Skeletal muscle tissue (tissue), 4 donors: ENCODE data around the gene FIBCD1. TPM values are rescaled to one million over a fixed set of nuclear protein-coding genes. Genes with fewer than 3 reads are reported as not detected.
A peak's percentile ranks its signal among the peaks of the same experiment; 100 is the strongest.

Experiments used
- H3K27ac ChIP-seq: one replicate; pipeline ENCODE4 v1.7.0; 2013; ENCODE audit warnings: mild to moderate bottlenecking, low read depth, low read length, inconsistent platforms
- H3K27me3 ChIP-seq, 3 donors: one replicate each; pipeline ENCODE4 v1.7.0; 2013; ENCODE audit warnings: low read length in 3 of 3; ENCODE audit not compliant: control insufficient read depth in 3 of 3, insufficient read depth in 3 of 3
- H3K36me3 ChIP-seq, 3 donors: one replicate each; pipeline ENCODE4 v1.7.0; 2013; ENCODE audit warnings: low read length in 3 of 3; ENCODE audit not compliant: control insufficient read depth in 3 of 3, insufficient read depth in 3 of 3
- H3K4me1 ChIP-seq, 3 donors: one replicate each; pipeline ENCODE4 v1.7.0; 2013; ENCODE audit warnings: low read length in 3 of 3, mild to moderate bottlenecking in 3 of 3; ENCODE audit not compliant: control insufficient read depth in 3 of 3, insufficient read depth in 3 of 3
- H3K4me3 ChIP-seq, 3 donors: one replicate each; pipeline ENCODE4 v1.7.0; 2013; ENCODE audit warnings: low read length in 3 of 3
- H3K9ac ChIP-seq, 3 donors: one replicate each; pipeline ENCODE4 v1.7.0; 2013; ENCODE audit warnings: low read length in 3 of 3, mild to moderate bottlenecking in 3 of 3, moderate library complexity in 2 of 3, low read depth in 1 of 3
- H3K9me3 ChIP-seq, 3 donors: one replicate each; pipeline ENCODE4 v1.7.0; 2013; ENCODE audit warnings: low read length in 3 of 3; ENCODE audit not compliant: control insufficient read depth in 3 of 3
- total RNA-seq: library from RNA; depleted of rRNA; stranded (reverse); fragments of >200 nt; gene quantifications from one replicate; pipeline ENCODE4 v1.2.3, GENCODE V29; 2014
- donor health status: Osteomylitis.

The FIBCD1 gene
- total RNA-seq, 1 donor from 2014 or later, result not detected

DNA sequence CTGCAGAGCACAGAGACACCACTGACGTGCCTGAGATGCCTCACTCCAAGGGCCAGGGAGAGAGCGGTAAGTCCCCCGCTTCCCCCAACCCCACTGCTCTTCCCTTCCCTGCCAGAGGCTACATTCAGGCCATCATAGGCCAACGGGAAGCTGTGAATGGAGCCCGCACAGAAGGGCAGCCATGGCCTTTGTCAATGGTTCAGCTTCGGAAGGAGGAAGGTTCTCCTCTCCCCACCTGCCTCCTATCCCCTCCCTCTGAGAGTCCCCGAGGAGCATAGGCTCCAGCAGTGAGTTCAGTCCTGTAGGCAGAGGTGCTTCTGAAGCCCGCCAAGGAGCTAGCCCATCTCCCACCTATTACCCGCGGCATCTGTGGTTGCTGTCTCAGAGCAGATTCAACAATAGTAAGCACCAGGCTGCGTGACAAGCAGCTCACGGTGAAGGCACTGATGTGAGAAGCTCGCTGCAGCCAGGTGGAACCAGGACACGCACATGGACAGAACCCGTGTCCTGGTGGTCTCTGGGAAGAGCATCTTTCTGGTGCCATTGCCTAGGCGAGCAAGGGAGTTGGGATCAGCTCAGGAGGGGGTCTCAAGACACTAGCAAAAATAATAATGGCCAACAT, 58.3 kb downstream of the FIBCD1 start:
- H3K9me3 ChIP-seq, result no peaks in the 10 kb centered on the region
- no peaks in the 10 kb centered on the region for H3K4me1 ChIP-seq
- no peak overlapping the region for H3K27ac ChIP-seq
- no peak overlapping the region for H3K9ac ChIP-seq
- H3K4me3 ChIP-seq, result no peak overlapping the region
- H3K36me3 ChIP-seq, result peaks cover 61 to 75% (median 67%) of the 10 kb centered on the region in 3 donors
- H3K27me3 ChIP-seq, result no peaks in the 10 kb centered on the region

GRCh38 chr9:130879863-130880411, 59.1 kb downstream of the FIBCD1 start:
- Histone ChIP-seq H3K9me3 (no peaks in the 10 kb centered on the region), H3K9ac (no peak overlapping the region), H3K27me3 (no peaks in the 10 kb centered on the region), H3K36me3 (peaks cover 57 to 72% (median 63%) of the 10 kb centered on the region in 3 donors), H3K27ac (no peak overlapping the region), H3K4me1 (no peaks in the 10 kb centered on the region), H3K4me3 (no peak overlapping the region)

DNA sequence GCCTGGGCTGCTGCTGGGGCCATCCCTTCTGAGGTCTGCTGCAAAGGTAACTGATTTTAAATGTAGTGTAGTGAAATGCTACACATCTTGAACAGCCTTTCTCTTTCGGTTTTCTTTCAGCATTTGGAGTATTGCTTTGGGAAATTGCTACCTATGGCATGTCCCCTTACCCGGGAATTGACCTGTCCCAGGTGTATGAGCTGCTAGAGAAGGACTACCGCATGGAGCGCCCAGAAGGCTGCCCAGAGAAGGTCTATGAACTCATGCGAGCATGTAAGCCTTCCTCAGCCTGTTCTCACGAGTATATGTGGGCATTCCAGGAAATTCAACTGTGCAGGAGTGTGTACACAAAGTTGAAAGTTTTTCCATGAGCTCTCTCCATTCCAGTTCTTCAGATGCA, 60.8 kb downstream of the FIBCD1 start:
- H3K4me3 ChIP-seq, result no peak overlapping the region

DNA sequence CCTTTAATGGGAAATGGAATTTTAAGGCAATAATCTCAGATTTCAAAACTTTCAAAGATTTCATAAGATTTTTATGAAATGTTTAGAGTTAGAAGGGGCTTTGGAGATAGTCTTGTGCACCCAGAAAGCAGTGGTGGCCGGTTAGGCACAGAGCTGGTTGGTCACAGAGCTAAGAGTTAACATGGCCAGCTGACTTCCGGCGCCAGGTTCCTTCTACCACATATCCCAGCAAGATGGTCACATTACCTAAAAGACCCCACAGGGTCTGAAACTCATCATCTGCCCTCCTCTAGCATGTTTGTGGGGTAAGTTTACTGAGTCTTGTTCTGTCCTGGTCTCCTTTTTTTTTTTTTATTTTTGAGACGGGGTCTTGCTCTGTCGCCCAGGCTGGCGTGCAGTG, 61.7 kb downstream of the FIBCD1 start:
- Histone ChIP-seq H3K36me3 (peaks cover 62 to 80% (median 68%) of the 10 kb centered on the region in 3 donors), H3K4me1 (peaks cover 7 to 9% (median 9%) of the 10 kb centered on the region in 3 donors), H3K4me3 (no peak overlapping the region), H3K27me3 (no peaks in the 10 kb centered on the region), H3K9ac (no peak overlapping the region), H3K27ac (no peak overlapping the region), H3K9me3 (no peaks in the 10 kb centered on the region)

More for the DNA sequence above, 60.8 kb downstream of the FIBCD1 start:
- Histone ChIP-seq H3K4me1 (peaks cover 0 to under 1% (median under 1%) of the 10 kb centered on the region in 3 donors), H3K27me3 (no peaks in the 10 kb centered on the region), H3K36me3 (peaks cover 60 to 77% (median 62%) of the 10 kb centered on the region in 3 donors), H3K9ac (no peak overlapping the region), H3K9me3 (no peaks in the 10 kb centered on the region), H3K27ac (no peak overlapping the region)

DNA sequence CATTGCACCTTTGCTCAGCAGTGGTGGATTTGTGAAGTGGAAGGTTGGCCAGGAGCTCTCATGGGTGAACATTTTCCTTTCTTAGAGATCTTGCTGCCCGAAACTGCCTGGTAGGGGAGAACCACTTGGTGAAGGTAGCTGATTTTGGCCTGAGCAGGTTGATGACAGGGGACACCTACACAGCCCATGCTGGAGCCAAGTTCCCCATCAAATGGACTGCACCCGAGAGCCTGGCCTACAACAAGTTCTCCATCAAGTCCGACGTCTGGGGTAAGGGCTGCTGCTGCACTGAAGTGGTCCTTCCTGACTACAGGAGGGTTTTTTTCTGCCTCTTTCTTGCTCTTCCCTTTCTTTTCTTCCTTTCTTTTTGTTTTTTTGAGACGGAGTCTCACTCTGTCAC, 64.3 kb downstream of the FIBCD1 start:
- no peaks in the 10 kb centered on the region for H3K27me3 ChIP-seq
- H3K4me1 ChIP-seq, result peaks cover 7 to 11% (median 9%) of the 10 kb centered on the region in 3 donors
- H3K4me3 ChIP-seq, result no peak overlapping the region
- no peak overlapping the region for H3K9ac ChIP-seq
- H3K27ac ChIP-seq, result no peak overlapping the region
- peaks cover 45 to 56% (median 54%) of the 10 kb centered on the region in 3 donors for H3K36me3 ChIP-seq
- no peaks in the 10 kb centered on the region for H3K9me3 ChIP-seq

- no peak overlapping the region for H3K9ac ChIP-seq
- H3K4me1 ChIP-seq, result peaks cover 7 to 12% (median 11%) of the 10 kb centered on the region in 3 donors
- no peaks in the 10 kb centered on the region for H3K27me3 ChIP-seq
- H3K36me3 ChIP-seq, result peaks cover 39 to 49% (median 48%) of the 10 kb centered on the region in 3 donors
- no peak overlapping the region for H3K4me3 ChIP-seq
- no peaks in the 10 kb centered on the region for H3K9me3 ChIP-seq
- H3K27ac ChIP-seq, result no peak overlapping the region
These were observed 65.1 kb downstream of the FIBCD1 start for GRCh38 chr9:130873966-130874365.

- Histone ChIP-seq H3K27ac (no peak overlapping the region), H3K9me3 (no peaks in the 10 kb centered on the region), H3K4me3 (no peak overlapping the region), H3K9ac (peak overlapping the region in 1 of 3 donors; percentile 33), H3K36me3 (peaks cover 34 to 42% (median 41%) of the 10 kb centered on the region in 3 donors), H3K27me3 (no peaks in the 10 kb centered on the region), H3K4me1 (peaks cover 7 to 12% (median 11%) of the 10 kb centered on the region in 3 donors)
These were observed 66.0 kb downstream of the FIBCD1 start for GRCh38 chr9:130872912-130873503.

GRCh38 chr9:130872508-130872907, 66.5 kb downstream of the FIBCD1 start:
- no peaks in the 10 kb centered on the region for H3K27me3 ChIP-seq
- no peak overlapping the region for H3K27ac ChIP-seq
- H3K9ac ChIP-seq, result peak overlapping the region in 1 of 3 donors; percentile 33
- H3K4me1 ChIP-seq, result peaks cover 7 to 12% (median 12%) of the 10 kb centered on the region in 3 donors
- peaks cover 35 to 42% (median 40%) of the 10 kb centered on the region in 3 donors for H3K36me3 ChIP-seq
- no peaks in the 10 kb centered on the region for H3K9me3 ChIP-seq
- H3K4me3 ChIP-seq, result no peak overlapping the region

DNA sequence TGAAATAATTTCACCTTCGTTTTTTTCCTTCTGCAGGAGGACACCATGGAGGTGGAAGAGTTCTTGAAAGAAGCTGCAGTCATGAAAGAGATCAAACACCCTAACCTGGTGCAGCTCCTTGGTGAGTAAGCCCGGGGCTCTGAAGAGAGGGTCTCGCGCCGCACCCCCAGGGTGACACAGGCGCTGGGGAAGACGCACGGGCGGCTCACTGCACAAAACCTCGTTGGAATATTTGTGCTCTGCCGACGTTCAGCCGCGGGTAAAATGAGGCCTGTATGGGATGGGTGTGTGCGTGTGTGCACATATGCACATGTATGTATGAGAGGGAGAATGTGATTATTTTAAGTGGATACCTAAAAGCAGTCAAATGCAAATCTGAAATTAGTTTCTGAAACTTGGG, 67.0 kb downstream of the FIBCD1 start:
- no peaks in the 10 kb centered on the region for H3K27me3 ChIP-seq
- H3K4me1 ChIP-seq, result peaks cover 7 to 13% (median 12%) of the 10 kb centered on the region in 3 donors
- H3K9me3 ChIP-seq, result no peaks in the 10 kb centered on the region
- no peak overlapping the region for H3K9ac ChIP-seq
- no peak overlapping the region for H3K4me3 ChIP-seq
- H3K27ac ChIP-seq, result no peak overlapping the region
- H3K36me3 ChIP-seq, result peaks cover 33 to 42% (median 37%) of the 10 kb centered on the region in 3 donors
